DOHH2 (cell line): ENCODE measurements around the gene ETS2.
A peak's percentile ranks its signal among the peaks of the same experiment; 100 is the strongest.
"Not testable (repeated sequence)": the region's sequence is repeated elsewhere in the genome, so short reads cannot be mapped to it uniquely, and the experiment has no call there.

Experiments used
- H3F3A ChIP-seq: fragments of 200-600 bp; sonication (generic), shearing (Covaris generic); 2 replicates; pipeline ENCODE4 v1.6.0; 2016; ENCODE audit warnings: antibody characterized with exemption, mild to moderate bottlenecking; ENCODE audit not compliant: control insufficient read depth, insufficient read depth
- H3K27ac ChIP-seq: fragments of 200-600 bp; sonication (generic); 2 replicates; pipeline ENCODE4 v1.5.1; 2014; ENCODE audit warnings: low read depth, mild to moderate bottlenecking, low read length, moderate library complexity
- H3K27me3 ChIP-seq: fragments of 200-600 bp; sonication (generic); 2 replicates; pipeline ENCODE4 v1.6.1; 2014; ENCODE audit warnings: mild to moderate bottlenecking, low read length, mixed read lengths; ENCODE audit not compliant: control insufficient read depth
- H3K36me3 ChIP-seq: fragments of 200-600 bp; sonication (generic); 2 replicates; pipeline ENCODE4 v1.6.1; 2014; ENCODE audit warnings: mild to moderate bottlenecking, low read length, moderate library complexity, mixed read lengths; ENCODE audit not compliant: control insufficient read depth
- H3K4me1 ChIP-seq: fragments of 200-600 bp; sonication (generic); 2 replicates; pipeline ENCODE4 v1.6.1; 2014; ENCODE audit warnings: mild to moderate bottlenecking, low read length, mixed read lengths; ENCODE audit not compliant: control insufficient read depth
- H3K4me2 ChIP-seq: fragments of 200-600 bp; sonication (generic); 2 replicates; pipeline ENCODE4 v1.6.0; 2014; ENCODE audit warnings: mild to moderate bottlenecking, low read length, moderate library complexity
- H3K4me3 ChIP-seq: fragments of 200-600 bp; sonication (generic); 2 replicates; pipeline ENCODE4 v1.5.1; 2014; ENCODE audit warnings: mild to moderate bottlenecking, low read length, mixed read lengths
- H3K79me2 ChIP-seq: fragments of 200-600 bp; sonication (generic); 2 replicates; pipeline ENCODE4 v1.6.1; 2014; ENCODE audit warnings: mild to moderate bottlenecking, low read length, mixed read lengths; ENCODE audit not compliant: control insufficient read depth
- H3K9me2 ChIP-seq: fragments of 200-600 bp; sonication (generic); replicated peaks from 2 replicates; pipeline ENCODE4 v1.6.1; 2014; ENCODE audit warnings: mild to moderate bottlenecking, low read length, mixed read lengths; ENCODE audit not compliant: control insufficient read depth
- H3K9me3 ChIP-seq: fragments of 200-600 bp; sonication (generic); 2 replicates; pipeline ENCODE4 v1.6.1; 2014; ENCODE audit warnings: antibody characterized with exemption, low read length, mixed read lengths; ENCODE audit not compliant: control insufficient read depth, insufficient read depth
- H4K20me1 ChIP-seq: fragments of 200-600 bp; sonication (generic); 2 replicates; pipeline ENCODE4 v1.6.0; 2014; ENCODE audit warnings: low read depth, mild to moderate bottlenecking, antibody characterized with exemption, low read length, moderate library complexity; ENCODE audit not compliant: control insufficient read depth, insufficient read depth
- CTCF ChIP-seq: fragments of 200-600 bp; sonication (generic); IDR thresholded peaks from one replicate; pipeline ENCODE4 v1.5.1; 2014; ENCODE audit warnings: antibody characterized with exemption, mild to moderate bottlenecking, low read depth, low read length; ENCODE audit not compliant: poor library complexity, severe bottlenecking
- EZH2phosphoT487 ChIP-seq: fragments of 200-600 bp; sonication (generic); IDR thresholded peaks from 2 replicates; pipeline ENCODE4 v1.6.1; 2017; ENCODE audit warnings: borderline replicate concordance, mild to moderate bottlenecking, antibody characterized with exemption, low read length, moderate library complexity, mixed read lengths

Gene ETS2

GRCh38 chr21:38825921-38826320 is 20.2 kb downstream of the ETS2 start:
- H4K20me1 ChIP-seq = no peaks in the 10 kb centered on the region
- no peaks in the 10 kb centered on the region for H3K79me2 ChIP-seq
- H3K36me3 ChIP-seq = peaks cover 49% of the 10 kb centered on the region
- TF ChIP-seq CTCF (no peak), EZH2phosphoT487 (no peak)
- H3K27ac ChIP-seq = no peak overlapping the region
- H3K9me3 ChIP-seq = peaks cover 15% of the 10 kb centered on the region; the same call in 1 of the 2 replicates
- H3F3A ChIP-seq = peaks cover 38% of the 10 kb centered on the region
- no peak overlapping the region for H3K4me2 ChIP-seq
- H3K4me3 ChIP-seq = no peak overlapping the region
- peaks cover 11% of the 10 kb centered on the region for H3K4me1 ChIP-seq
- no peaks in the 10 kb centered on the region for H3K9me2 ChIP-seq
- no peaks in the 10 kb centered on the region for H3K27me3 ChIP-seq

- not testable (repeated sequence) for H3K4me2 ChIP-seq, H3K27ac ChIP-seq, H3K4me3 ChIP-seq, H4K20me1 ChIP-seq, H3K27me3 ChIP-seq, H3K79me2 ChIP-seq, H3K9me2 ChIP-seq
- H3F3A ChIP-seq = peaks cover 45% of the 10 kb centered on the region
- peaks cover 29% of the 10 kb centered on the region for H3K4me1 ChIP-seq
- H3K36me3 ChIP-seq = peaks cover 28% of the 10 kb centered on the region
- H3K9me3 ChIP-seq = peaks cover 16% of the 10 kb centered on the region; the same call in 1 of the 2 replicates
Measured at GRCh38 chr21:38828111-38828510, 22.4 kb downstream of the ETS2 start.

GRCh38 chr21:38830671-38831525 is 25.2 kb downstream of the ETS2 start:
- Histone ChIP-seq H3K4me1 (peaks cover 31% of the 10 kb centered on the region), H3K9me2 (no peaks in the 10 kb centered on the region), H3K4me3 (peak overlapping the region; percentile 54), H3K4me2 (peak overlapping the region; percentile 66), H3K79me2 (no peaks in the 10 kb centered on the region), H4K20me1 (no peaks in the 10 kb centered on the region), H3K27me3 (no peaks in the 10 kb centered on the region), H3K27ac (peak overlapping the region; percentile 90), H3F3A (peaks cover 21% of the 10 kb centered on the region), H3K36me3 (0 out of 2 replicates have a peak, but pooled peaks cover 5% of the 10 kb centered on the region), H3K9me3 (peaks cover 16% of the 10 kb centered on the region; the same call in 1 of the 2 replicates)
- TF ChIP-seq CTCF = no peak
- no peak for TF ChIP-seq EZH2phosphoT487
